ENCODE results near the gene CADM1.

The CADM1 gene

DNA sequence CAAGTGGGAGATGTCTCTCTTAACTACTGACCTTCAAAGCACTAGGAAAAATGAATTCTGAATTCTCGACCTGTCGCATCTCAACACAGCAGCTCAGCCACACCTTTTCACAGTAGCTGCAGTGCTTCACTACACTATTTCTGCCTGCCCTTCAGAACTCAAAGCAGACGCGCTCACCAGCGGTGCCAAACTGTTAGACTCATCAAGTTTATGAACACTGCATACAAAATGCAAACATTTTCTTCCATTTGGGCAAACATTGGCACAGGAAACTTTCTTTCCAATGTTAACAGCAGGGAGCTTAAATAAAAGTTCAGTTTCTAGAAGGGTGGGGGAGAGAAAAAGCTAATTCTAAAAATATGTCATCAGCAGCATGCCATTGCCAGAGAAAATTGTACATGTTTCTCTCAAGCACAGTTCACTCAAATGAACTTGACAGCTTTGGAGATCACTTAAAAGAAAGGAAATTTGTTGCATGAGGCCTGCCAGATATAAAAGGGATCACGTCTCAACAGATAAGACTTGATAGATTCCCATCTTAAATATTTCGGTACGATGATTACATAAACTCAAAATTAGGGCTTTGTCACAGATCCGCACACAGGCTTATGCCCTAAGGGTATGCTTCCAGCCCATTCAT, 82.7 kb downstream of the CADM1 start:
- H3K27me3 ChIP-seq = no peaks in the 10 kb centered on the region
- no peak for TF ChIP-seq CTCF (IDR thresholded peaks at IDR 0.05)
- no peak overlapping the region for H3K4me3 ChIP-seq
- intact Hi-C loops (cut with DNase I; ENCODE audit: low total_unique reads) = no loop called here
- DNase-seq = no peak
- no peak overlapping the region for H3K27ac ChIP-seq
- H3K4me1 ChIP-seq = no peaks in the 10 kb centered on the region
- no peaks in the 10 kb centered on the region for H3K36me3 ChIP-seq
- no peaks in the 10 kb centered on the region for H3K9me3 ChIP-seq

DNA sequence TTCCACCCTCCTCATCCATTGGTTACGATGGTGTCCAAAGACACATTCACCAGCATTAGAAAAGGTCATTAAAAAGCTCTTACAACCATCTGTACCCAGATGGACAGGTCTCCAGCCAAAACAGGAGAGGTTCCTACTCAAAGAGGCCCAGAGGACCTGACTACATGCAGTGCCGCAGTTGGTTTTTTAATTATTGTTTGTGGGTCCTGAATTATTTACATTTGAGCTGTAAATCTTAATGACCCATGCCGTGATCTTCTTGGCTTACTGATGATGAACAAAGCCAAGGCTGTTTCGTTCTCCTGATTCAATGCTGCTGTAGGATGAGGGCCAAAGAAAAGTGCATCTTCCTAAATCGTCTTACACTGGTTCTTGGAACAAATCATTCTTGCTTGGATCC, 83.7 kb downstream of the CADM1 start:
- no peak overlapping the region for H3K4me3 ChIP-seq
- no peaks in the 10 kb centered on the region for H3K36me3 ChIP-seq
- no peak for TF ChIP-seq CTCF (IDR thresholded peaks at IDR 0.05)
- no peak for DNase-seq
- H3K27ac ChIP-seq = no peak overlapping the region
- intact Hi-C loops (cut with DNase I; ENCODE audit: low total_unique reads) = no loop called here
- H3K27me3 ChIP-seq = no peaks in the 10 kb centered on the region
- no peaks in the 10 kb centered on the region for H3K9me3 ChIP-seq
- H3K4me1 ChIP-seq = no peaks in the 10 kb centered on the region

GRCh38 chr11:115418626-115419025, 85.6 kb downstream of the CADM1 start:
- no peak for TF ChIP-seq CTCF (IDR thresholded peaks at IDR 0.05)
- Histone ChIP-seq H3K4me1 (no peaks in the 10 kb centered on the region), H3K9me3 (no peaks in the 10 kb centered on the region), H3K36me3 (no peaks in the 10 kb centered on the region), H3K4me3 (no peak overlapping the region), H3K27ac (no peak overlapping the region), H3K27me3 (no peaks in the 10 kb centered on the region)
- no peak for DNase-seq
- intact Hi-C loops (cut with DNase I; ENCODE audit: low total_unique reads) = no loop called here

- H3K4me1 ChIP-seq = no peaks in the 10 kb centered on the region
- H3K27ac ChIP-seq = no peak overlapping the region
- TF ChIP-seq CTCF (IDR thresholded peaks at IDR 0.05) = no peak
- no peak for DNase-seq
- H3K36me3 ChIP-seq = no peaks in the 10 kb centered on the region
- H3K27me3 ChIP-seq = no peaks in the 10 kb centered on the region
- no peak overlapping the region for H3K4me3 ChIP-seq
- no peaks in the 10 kb centered on the region for H3K9me3 ChIP-seq
- intact Hi-C loops (cut with DNase I; ENCODE audit: low total_unique reads) = no loop called here
These were observed 86.1 kb downstream of the CADM1 start for GRCh38 chr11:115418081-115418480.

DNA sequence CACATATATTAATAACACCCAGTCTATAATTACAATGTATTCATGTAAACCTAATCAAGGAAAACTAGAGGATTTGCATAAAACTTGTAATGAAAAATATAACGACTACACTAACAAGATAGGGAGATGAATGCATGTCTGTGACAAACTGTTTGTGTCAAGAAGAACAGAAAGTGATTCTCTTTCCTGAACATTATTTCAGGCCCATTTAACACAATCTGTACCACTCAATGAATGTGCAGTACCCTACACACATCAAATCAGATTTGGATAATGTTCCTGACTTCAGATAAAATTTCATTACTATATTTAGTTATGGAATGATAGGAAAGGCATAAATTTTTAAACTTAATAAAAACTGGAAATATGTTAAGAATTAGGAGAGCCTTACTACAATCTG, 93.1 kb downstream of the CADM1 start:
- H3K27ac ChIP-seq = no peak overlapping the region
- peaks cover 0 to 35% (median 7%) of the 10 kb centered on the region in 4 donors for H3K4me1 ChIP-seq
- DNase-seq = no peak
- no peaks in the 10 kb centered on the region for H3K9me3 ChIP-seq
- no peak overlapping the region for H3K4me3 ChIP-seq
- TF ChIP-seq CTCF (IDR thresholded peaks at IDR 0.05) = no peak
- no peaks in the 10 kb centered on the region for H3K36me3 ChIP-seq
- intact Hi-C loops (cut with DNase I; ENCODE audit: low total_unique reads) = no loop called here
- H3K27me3 ChIP-seq = no peaks in the 10 kb centered on the region

All from tibial artery (tissue), 4 donors.